Stimulated activated CD4-positive, alpha-beta T cell treated with anti-CD3 and anti-CD28 coated beads, Interleukin-4, amount 100 ng/mL, for 4 hours (primary cell): ENCODE results near the gene HCST.
A peak's percentile ranks its signal among the peaks of the same experiment; 100 is the strongest.
"Not testable (repeated sequence)": the region's sequence is repeated elsewhere in the genome, so short reads cannot be mapped to it uniquely, and the experiment has no call there.

Experiments
- DNase-seq, 2 experiments: peaks; one replicate each; pipeline ENCODE4 v3.0.0-alpha.2; 2020

HCST gene

DNA sequence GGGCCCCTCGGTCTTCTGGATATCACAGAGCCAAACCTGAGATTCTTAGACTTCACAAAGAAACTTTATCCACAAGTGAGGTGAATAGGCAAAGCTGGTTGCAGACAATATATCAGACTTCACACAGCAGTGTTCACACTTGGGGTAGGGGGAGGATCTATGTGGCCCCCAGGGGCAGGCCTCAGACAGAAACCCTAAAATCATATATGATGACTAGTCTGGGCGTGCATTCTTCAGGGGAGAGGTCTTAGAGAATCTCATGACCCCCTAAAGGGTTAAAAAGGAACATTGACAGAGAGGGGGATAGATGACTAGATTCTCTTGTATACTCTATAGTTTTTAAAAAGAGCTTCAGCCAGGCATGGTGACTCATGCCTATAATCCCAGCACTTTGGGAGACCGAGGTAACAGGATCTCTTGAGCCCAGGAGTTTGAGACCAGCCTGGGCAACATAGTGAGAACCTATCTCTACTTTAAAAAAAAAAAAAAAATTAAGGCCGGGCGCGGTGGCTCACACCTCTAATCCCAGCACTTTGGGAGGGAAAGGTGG lies 2.9 kb downstream of the HCST start:
- DNase-seq, result no peak

DNA sequence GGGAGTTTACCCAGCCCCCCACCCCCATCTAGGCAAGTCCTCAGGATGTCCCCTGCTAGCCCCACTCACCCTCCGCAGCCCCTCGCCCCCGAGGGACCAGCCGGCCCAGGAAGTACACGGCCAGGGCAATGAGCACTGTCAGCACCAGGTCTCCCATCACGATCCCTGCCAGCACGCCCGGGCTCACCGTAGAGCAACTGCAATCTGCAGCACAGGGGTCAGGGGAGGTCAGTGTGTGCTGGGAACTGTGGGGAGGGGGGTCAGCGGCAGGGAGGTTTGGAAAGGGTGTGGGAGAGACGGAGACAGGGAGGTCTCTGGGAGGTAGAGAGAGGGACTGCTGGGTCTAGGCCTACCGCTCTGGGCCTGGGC lies 5.0 kb downstream of the HCST start:
- no peak for DNase-seq

- no peak for DNase-seq
These were observed 5.7 kb downstream of the HCST start, which contains the start of gene TYROBP for GRCh38 chr19:35908010-35908441. Gene TYROBP (minus strand): TSS chr19:35908295. CDS start chr19:35908228, 67 bp downstream.

DNA sequence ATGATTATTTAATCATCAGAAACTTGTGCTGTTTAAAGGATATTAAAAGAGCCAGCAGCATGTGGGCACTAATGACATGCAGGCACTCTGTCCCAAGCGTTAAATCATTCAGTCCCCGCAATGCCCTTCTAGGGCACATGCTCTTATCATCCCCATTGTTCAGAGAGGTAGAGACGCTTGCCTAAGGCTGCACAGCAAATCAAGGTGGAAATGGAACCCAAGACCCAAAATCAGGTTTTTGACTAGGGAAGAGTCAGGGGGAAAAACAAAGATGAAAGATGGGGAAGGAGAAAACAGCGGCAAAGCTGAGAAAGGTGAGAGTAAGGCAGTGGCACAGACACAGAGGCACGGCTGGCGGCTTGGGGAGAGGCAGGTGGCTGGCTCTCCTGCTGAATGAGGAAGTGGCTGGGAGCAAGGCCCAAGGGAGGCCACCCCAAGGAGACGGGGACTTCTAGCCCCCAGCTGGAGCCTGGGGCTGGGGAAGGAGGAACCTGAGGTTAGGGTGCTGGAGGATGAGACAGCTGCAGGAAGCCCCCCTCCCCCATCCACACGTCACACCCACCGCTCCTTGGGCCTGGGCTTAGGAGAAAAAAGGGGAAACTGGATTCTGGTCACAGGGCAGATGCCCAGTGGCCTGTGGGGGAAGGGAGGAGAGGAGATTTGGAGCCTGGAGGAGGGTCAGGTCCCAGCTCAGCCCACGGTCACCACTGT lies 6.8 kb downstream of the HCST start:
- no peak for DNase-seq

DNA sequence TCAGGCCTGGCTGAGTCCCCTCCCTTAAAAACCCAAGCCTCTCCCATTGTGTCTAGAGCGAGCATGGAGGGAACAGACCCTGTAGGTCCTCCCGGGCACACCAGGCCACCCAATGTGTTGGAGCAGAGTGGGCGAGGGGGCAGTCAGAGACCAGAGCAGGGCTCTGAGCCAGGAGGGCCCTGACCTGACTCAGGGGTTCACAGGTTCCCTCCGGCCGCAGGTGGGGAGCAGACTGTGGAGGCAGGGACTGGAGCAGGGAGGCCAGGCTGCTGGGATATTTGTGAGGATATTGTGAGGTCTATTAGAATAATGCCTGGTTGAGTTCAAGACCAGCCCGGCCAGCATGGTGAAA lies 7.3 kb downstream of the HCST start:
- DNase-seq, result no peak

- not testable (repeated sequence) for DNase-seq
These were observed 8.0 kb downstream of the HCST start for GRCh38 chr19:35910355-35910754.

GRCh38 chr19:35911173-35911572 lies 8.8 kb downstream of the HCST start:
- DNase-seq, result no peak

GRCh38 chr19:35911790-35912189 lies 9.5 kb downstream of the HCST start:
- DNase-seq, result peak in 1 of 2 experiments; percentile 33

DNA sequence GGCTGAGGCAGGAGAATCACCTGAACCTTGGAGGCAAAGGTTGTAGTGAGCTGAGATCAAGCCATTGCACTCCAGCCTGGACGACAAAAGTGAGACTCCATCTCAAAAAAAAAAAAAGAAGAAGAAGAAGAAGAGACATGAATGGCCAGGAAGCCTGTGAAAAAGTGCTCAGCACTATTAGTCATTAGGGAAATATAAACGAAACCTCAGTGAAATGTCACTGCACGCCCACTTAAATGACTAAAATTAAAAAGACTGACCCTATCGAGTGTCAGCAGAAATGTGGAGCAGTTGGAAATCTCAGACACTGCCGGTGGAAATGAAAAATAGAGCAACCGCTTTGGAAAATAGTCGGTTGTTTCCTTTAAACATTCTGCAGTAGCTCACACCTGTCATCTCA lies 11.3 kb downstream of the HCST start:
- DNase-seq, result no peak

DNA sequence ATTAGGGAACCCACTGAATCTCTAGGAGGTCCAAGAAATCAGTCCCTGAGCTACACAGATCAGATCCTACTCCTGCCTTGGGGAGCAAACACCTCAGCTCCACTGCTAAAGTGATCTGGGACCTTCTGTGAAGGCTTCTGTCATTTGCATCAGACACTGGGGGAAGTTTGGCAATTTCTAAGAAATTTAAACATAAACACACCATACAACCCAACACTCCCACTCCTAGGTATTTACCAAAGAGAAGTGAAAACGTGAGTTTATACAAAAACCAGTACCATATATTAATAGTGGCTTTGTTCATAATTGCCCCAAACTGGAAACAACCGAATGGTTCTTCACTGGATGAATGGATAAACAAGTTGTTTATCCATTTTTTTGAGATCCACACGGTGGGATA lies 13.1 kb downstream of the HCST start:
- no peak for DNase-seq

GRCh38 chr19:35919306-35919705 lies 17.0 kb downstream of the HCST start:
- DNase-seq, result no peak

- no peak for DNase-seq
These were observed 18.7 kb downstream of the HCST start for GRCh38 chr19:35921012-35921411.

GRCh38 chr19:35925501-35925900 lies 23.2 kb downstream of the HCST start:
- DNase-seq, result no peak

DNA sequence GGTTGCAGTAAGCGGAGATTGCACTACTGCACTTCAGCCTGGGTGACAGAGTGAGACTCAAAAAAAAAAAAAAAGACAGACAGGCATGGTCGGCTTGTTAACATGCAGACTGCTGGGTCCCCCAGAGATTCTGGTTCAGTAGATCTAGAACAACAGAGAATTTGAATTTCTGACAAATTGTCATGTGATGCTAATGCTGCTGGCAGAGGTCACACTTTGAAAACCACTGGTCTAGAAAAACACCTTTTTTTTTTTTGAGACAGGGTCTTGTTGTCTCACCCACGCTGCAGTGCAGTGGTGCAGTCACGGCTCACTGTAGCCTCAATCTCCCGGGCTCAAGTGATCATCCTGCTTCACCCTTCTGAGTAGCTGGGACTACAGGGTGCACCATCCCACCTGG lies 26.2 kb downstream of the HCST start:
- no peak for DNase-seq

GRCh38 chr19:35929876-35930275 lies 27.5 kb downstream of the HCST start:
- DNase-seq, result no peak

DNA sequence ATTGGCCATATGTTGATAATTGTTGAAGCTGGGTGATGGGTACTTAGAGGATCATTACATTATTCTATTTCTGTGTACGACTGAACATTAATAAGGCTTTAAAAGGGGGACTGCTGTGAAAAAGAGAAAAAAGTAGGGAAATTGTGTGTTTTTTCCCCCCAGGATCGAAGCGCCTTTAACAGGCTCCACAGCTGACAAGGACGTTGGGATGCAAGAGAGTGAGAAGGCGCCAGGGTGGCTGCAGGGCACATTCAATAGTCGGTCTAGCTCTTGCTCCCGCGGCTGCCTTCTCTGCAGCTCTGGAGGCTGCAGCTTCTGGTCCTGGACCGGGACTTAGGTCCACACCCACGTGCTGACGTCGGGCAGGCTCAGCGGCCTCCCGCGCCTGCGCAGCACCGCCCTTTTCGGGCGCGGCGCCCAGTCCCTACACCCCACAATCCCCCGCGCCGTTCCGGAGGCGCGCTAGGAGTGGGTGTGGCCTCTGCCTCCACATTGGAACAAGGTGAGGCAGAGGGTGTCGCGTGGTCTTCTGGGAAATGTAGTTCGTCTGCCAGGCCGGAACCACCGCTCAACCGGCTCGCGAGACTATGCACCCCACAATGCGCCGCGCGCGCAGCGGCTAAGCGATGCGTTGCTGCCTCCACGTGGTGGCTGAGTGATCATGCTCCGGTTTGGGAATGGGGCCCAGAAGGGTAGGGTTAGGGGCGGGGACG lies 29.0 kb downstream of the HCST start:
- peak; percentile 96 to 100 for DNase-seq

- no peak for DNase-seq
These were observed 29.5 kb downstream of the HCST start for GRCh38 chr19:35931874-35932202.

DNA sequence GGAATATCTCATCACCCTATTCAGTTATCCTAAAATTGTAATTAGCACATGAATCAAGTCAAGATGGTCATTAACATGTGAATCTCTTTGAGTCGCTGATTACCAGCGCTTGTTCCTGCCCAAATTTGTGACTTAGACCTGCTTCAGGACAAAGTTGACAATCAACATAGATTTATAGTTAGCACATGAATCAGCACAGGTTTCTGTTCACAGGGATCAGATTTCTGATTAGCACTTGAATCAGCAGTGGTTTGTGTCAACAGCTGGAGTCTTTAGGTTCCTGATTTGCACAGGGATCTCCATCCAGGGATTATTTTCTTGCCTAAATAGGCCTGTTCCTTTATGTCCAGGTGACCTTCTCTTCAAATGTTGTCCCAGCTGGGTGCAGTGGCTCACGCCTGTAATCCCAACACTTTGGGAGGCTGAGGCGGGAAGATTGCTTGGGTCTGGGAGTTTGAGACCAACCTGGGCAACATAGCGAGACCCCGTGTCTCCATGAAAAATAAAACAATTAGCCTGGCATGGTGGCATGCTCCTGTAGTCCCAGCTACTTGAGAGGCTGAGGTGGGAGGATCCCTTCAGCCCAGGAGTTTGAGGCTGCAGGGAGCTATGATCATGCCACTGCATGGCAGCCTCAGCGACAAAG lies 30.1 kb downstream of the HCST start:
- no peak for DNase-seq

- DNase-seq, result peak; percentile 58 to 65
These were observed 33.8 kb downstream of the HCST start, which contains the start of gene LRFN3 for GRCh38 chr19:35935911-35936737. Gene LRFN3 (plus strand): TSS chr19:35936374. CDS start chr19:35939426, 3,052 bp downstream.

- DNase-seq, result no peak
These were observed 34.5 kb downstream of the HCST start for GRCh38 chr19:35936738-35937268.

DNA sequence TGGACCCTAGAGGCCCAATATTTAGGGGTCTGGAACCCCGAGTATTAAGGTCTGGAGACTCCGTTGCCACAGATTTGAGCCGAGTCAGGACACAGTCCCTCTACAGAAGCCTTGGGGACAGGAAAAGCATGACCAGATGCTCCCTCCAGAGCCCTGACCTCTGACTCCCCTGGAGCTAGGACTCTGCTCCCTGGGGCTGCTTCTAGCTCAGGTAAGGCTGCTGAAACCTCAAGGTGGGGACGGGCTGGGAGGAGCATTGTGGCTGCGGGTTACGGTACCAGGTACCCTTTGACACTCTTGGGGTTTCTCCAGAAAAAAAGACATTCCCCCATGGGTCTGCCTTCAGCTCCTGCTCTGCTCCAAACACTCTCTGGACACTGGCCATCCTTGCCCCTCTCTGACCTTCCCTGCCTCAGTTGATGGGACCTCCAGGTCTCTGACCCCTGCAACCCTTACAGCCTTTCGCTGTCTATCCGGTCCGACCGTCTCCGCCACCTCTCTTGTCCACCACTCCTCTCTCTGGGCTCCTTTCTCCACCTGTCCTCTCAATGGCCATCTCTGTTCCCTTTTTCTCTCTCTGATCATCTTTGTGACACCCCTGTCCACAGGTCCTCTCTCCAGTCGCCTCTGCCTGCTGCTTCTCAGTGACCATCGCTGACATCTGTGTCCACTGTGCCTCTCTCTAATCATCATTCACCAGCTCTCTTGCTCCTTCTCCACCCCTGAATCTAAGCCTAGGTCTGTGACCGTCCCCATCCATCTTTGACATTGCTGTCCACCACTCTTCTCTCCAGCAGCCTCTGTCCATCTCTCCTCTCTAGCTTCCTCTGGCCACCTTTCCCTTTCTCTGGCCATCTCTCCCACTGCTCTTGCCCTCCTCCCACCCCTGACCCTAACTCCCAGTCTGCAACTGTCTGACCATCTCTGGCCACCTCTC lies 35.3 kb downstream of the HCST start:
- no peak for DNase-seq
